ENCODE data around the gene CEP104. TPM values are rescaled to one million over a fixed set of nuclear protein-coding genes. Genes with fewer than 3 reads are reported as not detected.

CEP104 gene
- total RNA-seq, 4 donors from 2014 or later, result 20.2 to 31.7 (median 25.7) TPM

DNA sequence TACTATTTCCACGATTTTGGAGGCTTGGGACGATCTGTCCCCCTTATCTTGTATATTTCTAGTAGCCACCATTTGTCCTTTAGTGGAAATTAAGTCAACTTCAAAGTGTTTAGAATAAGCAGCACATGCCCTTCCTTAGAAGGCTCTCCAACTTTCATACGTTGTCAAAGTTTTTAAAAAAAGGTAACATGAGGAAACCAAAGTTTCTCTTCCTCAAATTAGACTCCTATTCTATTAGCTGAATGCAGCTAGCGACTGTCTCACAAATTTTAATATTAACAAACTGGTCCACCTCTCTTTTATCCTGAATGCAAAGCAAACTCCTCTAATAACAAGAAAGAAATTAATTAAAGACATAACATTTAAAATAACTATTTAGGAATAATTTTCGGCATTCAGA is 36.2 kb upstream of the CEP104 start:
- no peak for DNase-seq (ENCODE audit: low spot score)
- TF ChIP-seq CTCF (IDR thresholded peaks at IDR 0.05), result no peak
- no peak for ATAC-seq (ENCODE audit: low FRiP score)

DNA sequence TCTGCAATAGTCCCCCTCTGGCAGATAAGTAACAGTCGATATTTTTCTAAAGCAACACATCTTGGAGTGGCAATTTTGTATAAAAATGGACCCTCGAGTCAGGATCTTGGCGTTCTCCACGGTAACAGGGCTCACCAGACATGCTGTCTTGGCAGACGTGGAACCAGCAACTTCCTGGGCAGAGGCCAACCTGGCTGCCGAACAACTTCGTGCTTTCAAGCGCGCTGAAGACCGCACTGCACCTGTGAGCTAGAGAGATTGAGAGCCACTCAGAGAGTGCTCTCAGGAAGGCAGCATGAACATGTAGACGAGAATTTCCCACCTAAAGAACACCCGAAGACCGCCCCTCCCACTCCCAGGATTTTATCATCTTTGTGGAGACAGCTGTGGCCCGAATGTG is 35.7 kb upstream of the CEP104 start:
- DNase-seq (ENCODE audit: low spot score) (no peak), ATAC-seq (ENCODE audit: low FRiP score) (no peak)
- TF ChIP-seq CTCF (IDR thresholded peaks at IDR 0.05), result no peak

DNA sequence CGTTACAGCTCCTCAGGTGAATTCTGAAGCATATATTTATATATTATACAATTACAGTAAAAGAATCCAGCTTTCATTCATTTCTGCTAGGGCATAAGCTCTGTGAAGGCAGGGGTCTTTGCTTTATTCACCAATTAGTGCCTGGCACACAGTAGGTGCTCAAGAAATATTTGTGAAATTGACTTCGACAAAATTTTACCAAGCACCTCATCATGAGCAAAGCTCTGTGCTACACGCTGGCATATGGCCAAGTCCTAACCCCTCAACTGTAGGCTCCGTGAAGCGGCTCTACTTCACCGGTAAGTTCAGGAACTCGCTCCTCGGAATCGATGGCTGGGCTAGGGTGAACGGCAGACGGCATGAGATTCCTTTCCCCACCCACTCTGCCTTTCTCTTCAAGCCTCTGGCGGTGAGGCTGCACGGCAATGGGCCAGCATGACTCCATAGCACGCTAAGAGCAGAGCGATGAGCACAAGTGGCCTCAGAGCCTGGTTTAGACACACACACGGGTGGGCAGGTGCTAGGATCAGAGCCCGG is 34.4 kb upstream of the CEP104 start:
- TF ChIP-seq CTCF (IDR thresholded peaks at IDR 0.05), result no peak
- no peak for ATAC-seq (ENCODE audit: low FRiP score)
- DNase-seq (ENCODE audit: low spot score), result no peak

DNA sequence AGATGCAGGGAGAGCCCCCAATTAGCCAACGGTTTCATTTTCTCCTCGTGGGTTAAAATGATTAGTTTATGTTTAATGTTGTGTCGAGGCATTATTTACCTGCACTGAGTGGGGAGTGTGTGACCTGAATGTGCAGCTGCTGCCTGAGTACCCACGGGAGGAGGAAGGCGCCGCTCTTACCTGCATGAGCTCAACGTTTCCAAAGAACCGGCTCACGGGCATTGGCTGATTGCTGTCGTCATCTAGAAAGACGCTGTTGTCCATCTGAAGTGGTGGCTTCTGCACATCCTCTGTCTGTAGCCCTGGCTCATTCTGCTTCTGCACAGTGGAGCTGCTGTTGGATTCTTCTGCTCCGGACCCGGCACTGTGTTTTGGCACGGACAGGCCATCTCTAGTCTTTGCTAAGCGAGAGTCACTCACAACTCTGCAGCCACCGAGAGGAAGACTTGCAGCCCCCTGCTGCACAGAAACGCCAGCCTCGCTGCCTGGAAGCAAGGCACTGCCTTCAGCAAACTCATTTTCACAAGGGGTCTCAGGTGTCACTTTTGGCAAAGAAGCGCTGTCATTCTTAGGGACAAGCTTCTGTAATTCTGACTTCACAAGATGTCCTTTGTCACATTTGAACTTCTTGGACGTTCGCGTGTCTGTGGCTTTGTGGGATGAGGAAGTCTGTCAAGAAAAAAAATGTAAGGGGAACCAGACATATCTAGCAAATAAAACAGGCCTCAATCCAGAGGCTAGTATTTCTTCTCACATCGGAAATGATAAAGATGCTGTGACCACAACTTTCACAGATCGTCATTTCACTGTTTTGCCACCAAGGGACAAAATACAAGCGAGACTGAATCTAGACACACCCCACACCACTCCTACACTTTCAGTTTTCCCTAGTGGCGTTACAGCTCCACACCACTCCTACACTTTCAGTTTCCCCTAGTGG is 33.6 kb upstream of the CEP104 start:
- ATAC-seq (ENCODE audit: low FRiP score), result no peak
- no peak for DNase-seq (ENCODE audit: low spot score)
- no peak for TF ChIP-seq CTCF (IDR thresholded peaks at IDR 0.05)

- no peak for TF ChIP-seq CTCF (IDR thresholded peaks at IDR 0.05)
- ATAC-seq (ENCODE audit: low FRiP score) (no peak), DNase-seq (ENCODE audit: low spot score) (no peak)
Measured at GRCh38 chr1:3889936-3890335, 32.9 kb upstream of the CEP104 start.

DNA sequence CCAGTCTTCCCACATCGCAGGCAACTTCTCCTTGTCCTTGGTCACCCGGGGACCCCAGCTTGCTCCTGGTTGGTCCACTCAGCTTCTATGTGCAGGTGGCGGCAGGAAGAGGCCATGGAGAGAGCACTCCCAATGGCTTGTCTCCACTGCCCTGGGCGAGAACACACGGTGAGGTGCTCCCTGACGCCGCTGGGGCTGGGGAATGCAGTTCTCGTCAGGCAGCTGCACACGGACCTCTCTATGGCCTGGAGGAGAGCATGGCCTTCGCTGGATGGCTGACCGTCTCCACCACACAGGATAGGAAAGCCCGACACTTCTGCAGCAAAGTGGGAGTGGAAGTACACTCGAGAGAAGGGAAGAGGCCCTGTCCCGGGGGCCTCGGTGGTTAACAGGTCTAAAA is 31.3 kb upstream of the CEP104 start:
- no peak for ATAC-seq (ENCODE audit: low FRiP score)
- DNase-seq (ENCODE audit: low spot score), result no peak
- no peak for TF ChIP-seq CTCF (IDR thresholded peaks at IDR 0.05)

DNA sequence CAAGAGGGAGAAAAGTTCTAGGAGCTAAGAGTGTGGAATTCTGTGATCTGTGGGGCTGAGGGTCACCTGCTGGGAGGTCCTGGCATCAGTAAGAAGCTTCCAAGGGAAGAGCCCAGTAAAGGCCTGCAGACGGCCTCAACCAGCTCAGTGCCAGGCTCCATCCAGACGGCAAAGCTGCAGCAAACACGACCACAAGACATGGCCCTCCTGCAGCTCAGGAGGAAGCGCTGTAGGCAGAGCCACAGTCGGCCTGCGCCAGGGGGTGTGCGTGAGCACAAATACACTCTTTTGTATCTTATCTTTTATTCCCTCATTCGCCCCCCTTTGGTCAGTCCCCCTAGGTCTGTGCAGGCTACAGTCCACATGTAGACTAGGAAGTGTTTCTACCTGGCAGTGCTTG is 29.7 kb upstream of the CEP104 start:
- no peak for ATAC-seq (ENCODE audit: low FRiP score)
- no peak for TF ChIP-seq CTCF (IDR thresholded peaks at IDR 0.05)
- no peak for DNase-seq (ENCODE audit: low spot score)

All from omental fat pad (tissue), 4 donors.